Heart left ventricle (tissue), 16 donors: Measurements from ENCODE around the gene CINP. TPM values are rescaled to one million over a fixed set of nuclear protein-coding genes. Genes with fewer than 3 reads are reported as not detected.
"Not testable (repeated sequence)": the region's sequence is repeated elsewhere in the genome, so short reads cannot be mapped to it uniquely, and the experiment has no call there.

Experiments
- ATAC-seq, 4 donors: fragments of 200-7000 bp; cut with Tn5 transposase; one replicate each; pipeline ENCODE4 v1.9.1; 2020 to 2022; ENCODE audit warnings: moderate library complexity in 4 of 4, mild to moderate bottlenecking in 3 of 4, moderate number of reproducible peaks in 1 of 4
- DNase-seq, 5 donors: peaks; one replicate each; pipeline ENCODE4 v3.0.0-alpha.2; 2020
- H3K27ac ChIP-seq, 12 donors: fragments of 200-600 bp; sonication (generic) in 4 of 12; one replicate each; pipeline versions ENCODE4 v1.5.0 to v1.8.0; 2016 to 2022; ENCODE audit warnings: mild to moderate bottlenecking in 2 of 12
- H3K27me3 ChIP-seq, 9 donors: fragments of 200-600 bp; sonication (generic) in 2 of 9; one replicate each; pipeline versions ENCODE4 v1.5.1 to v1.8.0; 2016 to 2022; ENCODE audit warnings: mild to moderate bottlenecking in 3 of 9
- H3K36me3 ChIP-seq, 9 donors: fragments of 200-600 bp; sonication (generic) in 2 of 9; one replicate each; pipeline versions ENCODE4 v1.5.0 to v1.8.0; 2018 to 2022; ENCODE audit warnings: mild to moderate bottlenecking in 2 of 9
- H3K4me1 ChIP-seq, 12 donors: fragments of 200-600 bp; sonication (generic) in 4 of 12; one replicate each; pipeline versions ENCODE4 v1.5.0 to v1.8.0; 2016 to 2022; ENCODE audit warnings: mild to moderate bottlenecking in 3 of 12
- H3K4me3 ChIP-seq, 12 donors: fragments of 200-600 bp; sonication (generic) in 4 of 12; one replicate each; pipeline versions ENCODE4 v1.5.0 to v1.8.0; 2017 to 2022; ENCODE audit warnings: mild to moderate bottlenecking in 9 of 12, moderate library complexity in 4 of 12
- H3K9me3 ChIP-seq, 12 donors: fragments of 200-600 bp; sonication (generic) in 4 of 12; one replicate each; pipeline versions ENCODE4 v1.5.0 to v1.8.0; 2016 to 2022; ENCODE audit warnings: mild to moderate bottlenecking in 1 of 12
- CTCF ChIP-seq, 12 donors: fragments of 200-600 bp; sonication (generic) in 4 of 12; IDR thresholded peaks; one replicate each; pipeline versions ENCODE4 v1.5.0 to v1.8.0; 2018 to 2022; ENCODE audit warnings: antibody characterized with exemption in 12 of 12, mild to moderate bottlenecking in 5 of 12
- POLR2A ChIP-seq, 2 donors: fragments of 450-650 bp; IDR thresholded peaks; one replicate each; pipeline ENCODE4 v1.6.1; 2017; ENCODE audit warnings: antibody characterized with exemption in 2 of 2, mild to moderate bottlenecking in 2 of 2, moderate library complexity in 2 of 2
- WGBS, 4 donors: extraction: QIAGEN DNeasy Blood & Tissue Kit in 2 of 4; methylation state at CpG; one replicate each; pipeline versions ENCODE4 v1.1.5 to v1.1.7; 2013 to 2018; 5-methylcytosine and 5-hydroxymethylcytosine counted together
- intact Hi-C, 10 donors: fragments of 100-400 bp; cut with DNase I; formaldehyde crosslinking; loops; one replicate each; pipeline versions ENCODE4 v1.11.1 to v1.14.2; 2022
- polyA plus RNA-seq, 2 donors: library from polyadenylated mRNA; stranded (reverse); fragments of 200-250 nt; gene quantifications; one replicate each; pipeline ENCODE4 v1.2.3, GENCODE V29; 2013
- total RNA-seq, 9 donors: library from RNA; depleted of rRNA in 2 of 9; stranded (reverse); fragments of >200 nt in 2 of 9; fragmentation: NEBNext Ultra II Directional in 3 of 9; extraction: Animal tissue kit (Norgen Biotek cat#: 25700) in 3 of 9; gene quantifications; one replicate each; pipeline versions ENCODE4 v1.1.0 to v1.2.4, GENCODE V29; 2016 to 2023
- donor health status: ischemic (EF 13 %, LVEDD 7.1; RV severe dilation, severe dysfunction).
- donor health status: healthy with polysubstance abuse.
- donor health status: DM: no; HTN: yes; CAD: no.
- donor health status: DM: no; HTN: no; CAD: no.
- donor health status: ischemic (EF 25% LVEDD 6.9; RV normal size, moderate dysfunction).
- donor health status: ischemic (EF 25% LVEDD 5.7; RV mildly dilated, moderate dysfunction).
- donor health status: healthy.
- donor health status: DM: yes; HTN: yes; CAD: no.
- donor health status: ischemic (EF 35%, LVEDD 5.7; RV mildly dilated, moderate dysfunction).
- donor health status: nonischemic (EF 11% LVEDD 7.7; RV severe dilation, severe dysfunction).
- donor health status: DM: yes; HTN: yes; CAD: no.
- donor health status: PGD.
- donor health status: ischemic (EF 29% LVEDD 5.4; RV normal size, mild dysfunction).
- donor health status: nonischemic (EF 23%, LVEDD 6.1; RV moderate dilation, normal function).

The CINP gene
- total and polyA plus RNA-seq, 11 donors, result 26.4 to 51.6 (median 35.3) TPM

- Histone ChIP-seq H3K36me3 (peaks cover 0 to 72% (median 46%) of the 10 kb centered on the region in 9 donors), H3K27me3 (no peaks in the 10 kb centered on the region), H3K4me1 (no peaks in the 10 kb centered on the region), H3K4me3 (no peak overlapping the region), H3K9me3 (no peaks in the 10 kb centered on the region), H3K27ac (no peak overlapping the region)
- 90 to 95% (median 92%) methylated on average over 13 of the region's 13 CpGs for WGBS, 4 donors
- DNase-seq (no peak), ATAC-seq (peak in 1 of 4 donors; percentile 33)
- no peak for TF ChIP-seq POLR2A (IDR thresholded peaks at IDR 0.05)
- no peak for TF ChIP-seq CTCF (IDR thresholded peaks at IDR 0.05)
- intact Hi-C loops, result no loop called here
Measured at GRCh38 chr14:102333795-102334705, 28.6 kb downstream of the CINP start.

DNA sequence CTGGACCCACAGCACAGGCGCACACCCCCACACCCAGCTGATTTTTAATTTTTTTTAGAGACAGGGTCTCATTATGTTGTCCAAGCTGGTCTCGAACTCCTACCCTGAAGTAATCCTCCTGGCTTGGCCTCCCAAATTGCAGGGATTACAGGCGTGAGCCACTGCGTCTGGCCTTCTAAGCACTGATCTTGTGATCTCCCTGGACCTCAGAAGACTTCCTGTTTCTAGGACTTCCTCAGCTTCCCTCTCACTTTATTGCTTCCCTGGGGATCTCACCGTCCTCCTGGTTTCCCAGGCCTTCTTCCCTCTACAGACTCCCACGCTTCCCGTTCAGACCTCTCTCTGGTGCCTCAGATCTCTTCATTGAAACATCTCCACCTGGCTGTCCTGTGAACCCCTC is 29.3 kb downstream of the CINP start:
- intact Hi-C loops, result no loop called here
- Histone ChIP-seq H3K27me3 (no peaks in the 10 kb centered on the region), H3K4me1 (no peaks in the 10 kb centered on the region), H3K9me3 (no peaks in the 10 kb centered on the region), H3K4me3 (no peak overlapping the region), H3K27ac (no peak overlapping the region), H3K36me3 (peaks cover 0 to 66% (median 40%) of the 10 kb centered on the region in 9 donors)
- no peak for DNase-seq
- 63 to 78% (median 75%) methylated on average over 7 of the region's 7 CpGs for WGBS, 4 donors
- TF ChIP-seq POLR2A (IDR thresholded peaks at IDR 0.05) (no peak), CTCF (IDR thresholded peaks at IDR 0.05) (no peak)
- ATAC-seq, result peak in 1 of 4 donors; percentile 53

- no peaks in the 10 kb centered on the region for H3K9me3 ChIP-seq
- TF ChIP-seq CTCF (IDR thresholded peaks at IDR 0.05) (no peak), POLR2A (IDR thresholded peaks at IDR 0.05) (no peak)
- no peak for DNase-seq
- no peak overlapping the region for H3K4me3 ChIP-seq
- H3K36me3 ChIP-seq, result peaks cover 0 to 55% (median 34%) of the 10 kb centered on the region in 9 donors
- H3K27ac ChIP-seq, result no peak overlapping the region
- intact Hi-C loops, result no loop called here
- no peaks in the 10 kb centered on the region for H3K27me3 ChIP-seq
- ATAC-seq, result no peak
- 93 to 97% (median 96%) methylated on average over 8 of the region's 8 CpGs for WGBS, 4 donors
- no peaks in the 10 kb centered on the region for H3K4me1 ChIP-seq
Measured at GRCh38 chr14:102330806-102331205, 31.9 kb downstream of the CINP start.

DNA sequence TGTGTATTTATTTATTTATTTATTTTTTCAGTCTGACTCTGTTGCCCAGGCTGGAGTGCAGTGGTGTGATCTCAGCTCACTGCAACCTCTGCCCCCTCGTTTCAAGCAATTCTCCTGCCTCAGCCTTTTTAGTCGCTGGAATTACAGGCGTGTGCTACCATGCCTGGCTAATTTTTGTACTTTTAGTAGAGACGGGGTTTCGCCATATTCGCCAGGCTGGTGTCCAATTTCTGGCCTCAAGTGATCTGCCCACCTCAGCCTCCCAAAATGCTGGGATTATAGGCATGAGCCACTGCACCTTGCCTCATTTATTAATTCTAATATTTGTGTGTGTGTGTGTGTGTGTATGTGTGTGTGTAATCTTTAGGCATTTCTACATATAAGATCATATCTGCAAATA is 33.3 kb downstream of the CINP start:
- ATAC-seq, H3K27ac ChIP-seq, H3K4me1 ChIP-seq, DNase-seq, H3K9me3 ChIP-seq, H3K4me3 ChIP-seq, H3K27me3 ChIP-seq: not testable (repeated sequence)
- peaks cover 0 to 44% (median 31%) of the 10 kb centered on the region in 9 donors for H3K36me3 ChIP-seq
- intact Hi-C loops, result loop anchor here in 1 of 10 donors (10.0 kb wide), 1 partner anchor 185 kb away; no protein-coding TSS in a partner anchor
- 93 to 96% (median 94%) methylated on average over 6 of the region's 6 CpGs for WGBS, 4 donors
